H1 (cell line): Measurements from ENCODE around the gene MYO15B.

Source experiments
- CBX8 ChIP-seq: fragments of 300-800, 300-1000 bp; sonication (generic); IDR thresholded peaks from 2 replicates; pipeline ENCODE4 v1.7.1; 2016; ENCODE audit warnings: low read depth, low read length, borderline replicate concordance
- CREB1 ChIP-seq: IDR thresholded peaks from 2 replicates; pipeline ENCODE4 v1.6.1; 2012; ENCODE audit warnings: inconsistent platforms
- NRF1 ChIP-seq: IDR thresholded peaks from 2 replicates; pipeline ENCODE4 v1.6.1; 2011; ENCODE audit warnings: mild to moderate bottlenecking, low read depth, low read length, improper control_type of control experiment
- POLR2A ChIP-seq, 2 experiments: IDR thresholded peaks; 1 replicate in 1 of 2; 2 replicates in 1 of 2; pipeline ENCODE4 v1.6.1; 2011; ENCODE audit warnings: low read depth in 2 of 2, low read length in 2 of 2, mild to moderate bottlenecking in 2 of 2; ENCODE audit errors: control extremely low read depth in 1 of 2
- RXRA ChIP-seq: IDR thresholded peaks from 2 replicates; pipeline ENCODE4 v1.6.1; 2011; ENCODE audit warnings: low read depth, mild to moderate bottlenecking, low read length, moderate library complexity; ENCODE audit not compliant: insufficient read depth
- SIN3A ChIP-seq, 2 experiments: IDR thresholded peaks in 1 of 2; conservative IDR thresholded peaks in 1 of 2; 2 replicates each; pipeline ENCODE4 v1.6.1; 2011 to 2012; ENCODE audit warnings: low read length in 2 of 2, improper control_type of control experiment in 1 of 2, low read depth in 1 of 2, mild to moderate bottlenecking in 1 of 2
- SP1 ChIP-seq: IDR thresholded peaks from 2 replicates; pipeline ENCODE4 v1.6.1; 2011; ENCODE audit warnings: low read depth, low read length
- SP2 ChIP-seq: IDR thresholded peaks from 2 replicates; pipeline ENCODE4 v1.6.1; 2012; ENCODE audit warnings: mild to moderate bottlenecking, low read length, inconsistent platforms
- TAF1 ChIP-seq: IDR thresholded peaks from 2 replicates; pipeline ENCODE4 v1.6.1; 2011; ENCODE audit warnings: mild to moderate bottlenecking, low read depth, low read length
- TF ChIP-seq, protein P1 (sequence below), 3 experiments: IDR thresholded peaks; 1 replicate in 2 of 3; 2 replicates in 1 of 3; pipeline versions ENCODE4 v1.5.1 to v1.6.1; 2011; ENCODE audit warnings: low read length in 3 of 3, mild to moderate bottlenecking in 3 of 3, inconsistent platforms in 2 of 3, low read depth in 1 of 3, moderate library complexity in 1 of 3; ENCODE audit not compliant: insufficient read depth in 1 of 3; ENCODE audit errors: control extremely low read depth in 1 of 3
- TF ChIP-seq, protein P2 (sequence below): IDR thresholded peaks from 2 replicates; pipeline ENCODE4 v1.6.1; 2012; ENCODE audit warnings: inconsistent platforms
- TF ChIP-seq, protein P3 (sequence below): IDR thresholded peaks from 2 replicates; pipeline ENCODE4 v1.6.1; 2012; ENCODE audit warnings: inconsistent platforms

DNA sequence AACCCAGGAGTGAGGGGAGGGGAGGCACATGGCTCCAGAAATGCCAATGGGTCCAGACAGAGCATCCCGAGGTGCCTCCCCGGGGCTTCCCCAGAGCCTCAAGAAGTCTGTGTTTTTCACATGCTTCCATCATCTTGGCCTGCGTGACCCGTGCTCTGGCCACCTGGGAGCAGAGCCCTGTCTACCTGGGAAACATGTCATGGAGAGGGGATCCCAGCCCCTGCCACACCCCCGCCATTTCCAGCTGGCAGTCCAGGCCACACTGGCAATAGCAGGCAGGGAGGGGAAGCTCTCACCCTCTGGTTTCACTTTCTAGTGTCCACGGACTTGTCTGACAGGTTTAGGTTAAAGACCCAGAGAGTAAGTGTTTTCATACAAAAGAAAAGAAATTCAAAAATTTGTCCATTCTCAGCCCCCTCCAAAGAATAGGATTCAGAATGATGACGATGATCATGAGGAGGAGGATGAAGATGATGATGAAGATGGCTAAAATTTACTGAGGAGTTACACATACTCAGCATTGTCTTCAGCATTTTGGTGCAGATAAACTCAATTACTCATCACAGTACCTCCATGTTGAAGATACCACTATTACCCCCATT is 54.7 kb downstream of the MYO15B start:
- TF ChIP-seq POLR2A (IDR thresholded peaks at IDR 0.05; ENCODE audit: control extremely low read depth in 1 of 2, low read depth in 2 of 2, low read length in 2 of 2), result no peak
- no peak for TF ChIP-seq CREB1
- TF ChIP-seq, protein P1, sequence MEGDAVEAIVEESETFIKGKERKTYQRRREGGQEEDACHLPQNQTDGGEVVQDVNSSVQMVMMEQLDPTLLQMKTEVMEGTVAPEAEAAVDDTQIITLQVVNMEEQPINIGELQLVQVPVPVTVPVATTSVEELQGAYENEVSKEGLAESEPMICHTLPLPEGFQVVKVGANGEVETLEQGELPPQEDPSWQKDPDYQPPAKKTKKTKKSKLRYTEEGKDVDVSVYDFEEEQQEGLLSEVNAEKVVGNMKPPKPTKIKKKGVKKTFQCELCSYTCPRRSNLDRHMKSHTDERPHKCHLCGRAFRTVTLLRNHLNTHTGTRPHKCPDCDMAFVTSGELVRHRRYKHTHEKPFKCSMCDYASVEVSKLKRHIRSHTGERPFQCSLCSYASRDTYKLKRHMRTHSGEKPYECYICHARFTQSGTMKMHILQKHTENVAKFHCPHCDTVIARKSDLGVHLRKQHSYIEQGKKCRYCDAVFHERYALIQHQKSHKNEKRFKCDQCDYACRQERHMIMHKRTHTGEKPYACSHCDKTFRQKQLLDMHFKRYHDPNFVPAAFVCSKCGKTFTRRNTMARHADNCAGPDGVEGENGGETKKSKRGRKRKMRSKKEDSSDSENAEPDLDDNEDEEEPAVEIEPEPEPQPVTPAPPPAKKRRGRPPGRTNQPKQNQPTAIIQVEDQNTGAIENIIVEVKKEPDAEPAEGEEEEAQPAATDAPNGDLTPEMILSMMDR (IDR thresholded peaks at IDR 0.05; ENCODE audit: control extremely low read depth in 1 of 3, insufficient read depth in 1 of 3, low read depth in 1 of 3, low read length in 3 of 3), result no peak
- TF ChIP-seq, protein P2, sequence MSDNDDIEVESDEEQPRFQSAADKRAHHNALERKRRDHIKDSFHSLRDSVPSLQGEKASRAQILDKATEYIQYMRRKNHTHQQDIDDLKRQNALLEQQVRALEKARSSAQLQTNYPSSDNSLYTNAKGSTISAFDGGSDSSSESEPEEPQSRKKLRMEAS, result no peak
- no peak for TF ChIP-seq RXRA
- no peak for TF ChIP-seq SP1
- TF ChIP-seq NRF1, result no peak
- TF ChIP-seq SIN3A (conservative IDR thresholded peaks at IDR 0.05 in 1 of 2, IDR thresholded peaks at IDR 0.05 in 1 of 2; ENCODE audit: low read depth in 1 of 2, low read length in 2 of 2), result no peak
- no peak for TF ChIP-seq SP2
- TF ChIP-seq TAF1, result no peak
- TF ChIP-seq, protein P3, sequence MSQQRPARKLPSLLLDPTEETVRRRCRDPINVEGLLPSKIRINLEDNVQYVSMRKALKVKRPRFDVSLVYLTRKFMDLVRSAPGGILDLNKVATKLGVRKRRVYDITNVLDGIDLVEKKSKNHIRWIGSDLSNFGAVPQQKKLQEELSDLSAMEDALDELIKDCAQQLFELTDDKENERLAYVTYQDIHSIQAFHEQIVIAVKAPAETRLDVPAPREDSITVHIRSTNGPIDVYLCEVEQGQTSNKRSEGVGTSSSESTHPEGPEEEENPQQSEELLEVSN, result no peak
- no peak for TF ChIP-seq CBX8
